Natural killer cell (primary cell): ENCODE results near the gene MEIS2. TPM values are rescaled to one million over a fixed set of nuclear protein-coding genes. Genes with fewer than 3 reads are reported as not detected.

ENCODE experiments used
- ATAC-seq, 3 donors: fragments of 150-1000 bp in 2 of 3; fragments of 200-7000 bp in 1 of 3; cut with Tn5 transposase; 1 replicate in 1 of 3; 2 replicates in 2 of 3; pipeline ENCODE4 v1.10.0; 2021; ENCODE audit warnings: mild to moderate bottlenecking in 2 of 3, moderate library complexity in 2 of 3
- DNase-seq, 2 donors: peaks; one replicate each; pipeline versions ENCODE4 v3.0.0 to v3.0.0-alpha.2; 2013 to 2021; ENCODE audit warnings: mixed read lengths in 1 of 2
- H3K27ac ChIP-seq: one replicate; pipeline ENCODE4 v1.5.1; 2013; ENCODE audit warnings: mild to moderate bottlenecking, low read length
- H3K27me3 ChIP-seq: one replicate; pipeline ENCODE4 v1.6.1; 2013; ENCODE audit warnings: low read length; ENCODE audit not compliant: control insufficient read depth, insufficient read depth
- H3K36me3 ChIP-seq: one replicate; pipeline ENCODE4 v1.6.1; 2013; ENCODE audit warnings: low read length; ENCODE audit not compliant: control insufficient read depth, insufficient read depth
- H3K4me1 ChIP-seq: one replicate; pipeline ENCODE4 v1.6.1; 2013; ENCODE audit warnings: low read length; ENCODE audit not compliant: control insufficient read depth, insufficient read depth
- H3K4me3 ChIP-seq: one replicate; pipeline ENCODE4 v1.5.1; 2013; ENCODE audit warnings: low read length
- H3K9me3 ChIP-seq: one replicate; pipeline ENCODE4 v1.6.1; 2013; ENCODE audit warnings: low read length; ENCODE audit not compliant: control insufficient read depth, insufficient read depth
- H3K27ac Mint-ChIP-seq, 2 donors: one replicate each; pipeline ENCODE4 v1.8.0; 2022; ENCODE audit warnings: mild to moderate bottlenecking in 2 of 2, mixed read lengths in 2 of 2, moderate library complexity in 1 of 2
- H3K27me3 Mint-ChIP-seq, 2 donors: one replicate each; pipeline ENCODE4 v1.8.0; 2022; ENCODE audit warnings: low read depth in 2 of 2, mixed read lengths in 2 of 2
- H3K36me3 Mint-ChIP-seq: one replicate; pipeline ENCODE4 v1.8.0; 2022; ENCODE audit warnings: mixed read lengths
- H3K4me1 Mint-ChIP-seq, 2 donors: one replicate each; pipeline ENCODE4 v1.8.0; 2022; ENCODE audit warnings: mixed read lengths in 2 of 2
- H3K4me3 Mint-ChIP-seq: one replicate; pipeline ENCODE4 v1.8.0; 2022; ENCODE audit warnings: mild to moderate bottlenecking, moderate library complexity, mixed read lengths
- H3K9me3 Mint-ChIP-seq, 2 donors: one replicate each; pipeline ENCODE4 v1.8.0; 2022; ENCODE audit warnings: mixed read lengths in 2 of 2
- CTCF ChIP-seq: fragments of 200-600 bp; IDR thresholded peaks from one replicate; pipeline ENCODE4 v1.8.0; 2022; ENCODE audit warnings: antibody characterized with exemption
- WGBS: methylation state at CpG from one replicate; pipeline ENCODE4 v1.1.7; 2013; ENCODE audit warnings: missing lambda C conversion rate; ENCODE audit not compliant: insufficient coverage; 5-methylcytosine and 5-hydroxymethylcytosine counted together
- intact Hi-C: fragments of 100-400 bp; cut with micrococcal nuclease; formaldehyde crosslinking; loops from one replicate; pipeline ENCODE4 v1.14.2; 2022
- total RNA-seq, 4 donors: library from RNA; stranded (reverse); fragments of 120-200 nt in 1 of 4; gene quantifications; one replicate each; pipeline versions ENCODE4 v1.2.3 to v1.2.4, GENCODE V29; 2013 to 2022

MEIS2 gene
- total RNA-seq, 3 donors from 2014 or later (not counting 1 experiment from before 2014, with no cell fraction given): 0.35 TPM; not detected in 2

- H3K36me3 ChIP-seq: no peaks in the 10 kb centered on the region
- no peaks in the 10 kb centered on the region for H3K27me3 Mint-ChIP-seq
- TF ChIP-seq CTCF: no peak
Measured at GRCh38 chr15:37059086-37059485, 41.3 kb downstream of the MEIS2 start.

GRCh38 chr15:37058316-37058985, 41.9 kb downstream of the MEIS2 start:
- Histone ChIP-seq H3K4me3 (no peak overlapping the region), H3K9me3 (no peaks in the 10 kb centered on the region), H3K36me3 (no peaks in the 10 kb centered on the region), H3K27me3 (no peaks in the 10 kb centered on the region), H3K27ac (no peak overlapping the region), H3K4me1 (no peaks in the 10 kb centered on the region)
- H3K9me3 Mint-ChIP-seq: peaks cover 2% of the 10 kb centered on the region in 2 donors
- WGBS: 79% methylated on average over 6 of the region's 6 CpGs
- DNase-seq (no peak), ATAC-seq (no peak)
- no peaks in the 10 kb centered on the region for H3K27me3 Mint-ChIP-seq
- no peaks in the 10 kb centered on the region for H3K36me3 Mint-ChIP-seq
- H3K27ac Mint-ChIP-seq: no peak overlapping the region
- no peaks in the 10 kb centered on the region for H3K4me1 Mint-ChIP-seq
- intact Hi-C loops: no loop called here
- H3K4me3 Mint-ChIP-seq: no peak overlapping the region
- TF ChIP-seq CTCF: no peak

More at GRCh38 chr15:37059086-37059485, 41.3 kb downstream of the MEIS2 start:
- intact Hi-C loops: no loop called here
- H3K27ac Mint-ChIP-seq: no peak overlapping the region
- no peaks in the 10 kb centered on the region for H3K36me3 Mint-ChIP-seq
- Histone ChIP-seq H3K9me3 (no peaks in the 10 kb centered on the region), H3K27ac (no peak overlapping the region), H3K4me1 (no peaks in the 10 kb centered on the region), H3K27me3 (no peaks in the 10 kb centered on the region), H3K4me3 (no peak overlapping the region)
- DNase-seq (no peak), ATAC-seq (no peak)
- H3K4me1 Mint-ChIP-seq: no peaks in the 10 kb centered on the region
- H3K9me3 Mint-ChIP-seq: peaks cover 1 to 2% of the 10 kb centered on the region in 2 donors
- H3K4me3 Mint-ChIP-seq: no peak overlapping the region
- no CpG with 5 or more reads among the region's 2 CpGs for WGBS

- Histone ChIP-seq H3K4me1 (no peaks in the 10 kb centered on the region), H3K27ac (no peak overlapping the region), H3K4me3 (no peak overlapping the region), H3K9me3 (no peaks in the 10 kb centered on the region), H3K36me3 (no peaks in the 10 kb centered on the region), H3K27me3 (no peaks in the 10 kb centered on the region)
- WGBS: 89% methylated on average over 9 of the region's 9 CpGs
- no peak for DNase-seq
- Mint-ChIP-seq H3K9me3 (peaks cover 2 to 3% of the 10 kb centered on the region in 2 donors), H3K36me3 (no peaks in the 10 kb centered on the region), H3K27ac (no peak overlapping the region), H3K4me3 (no peak overlapping the region), H3K4me1 (no peaks in the 10 kb centered on the region), H3K27me3 (no peaks in the 10 kb centered on the region)
- TF ChIP-seq CTCF: no peak
- ATAC-seq: no peak
- intact Hi-C loops: no loop called here
Measured at GRCh38 chr15:37057831-37058230, 42.5 kb downstream of the MEIS2 start.

- no peak overlapping the region for H3K4me3 Mint-ChIP-seq
- no peak for TF ChIP-seq CTCF
- WGBS: 87% methylated on average over 7 of the region's 7 CpGs
Measured at GRCh38 chr15:37057256-37057655, 43.1 kb downstream of the MEIS2 start.

More at GRCh38 chr15:37057256-37057655, 43.1 kb downstream of the MEIS2 start:
- Mint-ChIP-seq H3K4me1 (no peaks in the 10 kb centered on the region), H3K9me3 (peaks cover 2 to 6% of the 10 kb centered on the region in 2 donors), H3K27me3 (no peaks in the 10 kb centered on the region), H3K27ac (no peak overlapping the region), H3K36me3 (no peaks in the 10 kb centered on the region)
- Histone ChIP-seq H3K27me3 (no peaks in the 10 kb centered on the region), H3K36me3 (no peaks in the 10 kb centered on the region), H3K4me3 (no peak overlapping the region), H3K4me1 (no peaks in the 10 kb centered on the region), H3K27ac (no peak overlapping the region), H3K9me3 (no peaks in the 10 kb centered on the region)
- DNase-seq: no peak
- intact Hi-C loops: no loop called here
- no peak for ATAC-seq
